NCI-H345 (cell line): ENCODE measurements around the gene SOX12.
A peak's percentile ranks its signal among the peaks of the same experiment; 100 is the strongest.

Experiments used
- DNase-seq: peaks from one replicate; lab custom pipeline; 2025; lab: John Stamatoyannopoulos, UW

The SOX12 gene

GRCh38 chr20:301886-302848 is 23.2 kb upstream of the SOX12 start:
- DNase-seq, result no peak

GRCh38 chr20:305745-306144 is 19.6 kb upstream of the SOX12 start:
- DNase-seq, result no peak

GRCh38 chr20:308427-309038 is 16.8 kb upstream of the SOX12 start:
- DNase-seq, result no peak

- no peak for DNase-seq
These were observed 16.0 kb upstream of the SOX12 start for GRCh38 chr20:309306-309840.

- DNase-seq, result peak; percentile 91
These were observed 15.3 kb upstream of the SOX12 start for GRCh38 chr20:309841-310644.

- no peak for DNase-seq
These were observed 14.7 kb upstream of the SOX12 start for GRCh38 chr20:310645-311044.

GRCh38 chr20:311609-312008 is 13.7 kb upstream of the SOX12 start:
- DNase-seq, result no peak

- DNase-seq, result no peak
These were observed 13.3 kb upstream of the SOX12 start for GRCh38 chr20:312067-312466.

- no peak for DNase-seq
These were observed 12.5 kb upstream of the SOX12 start for GRCh38 chr20:312866-313265.

- DNase-seq, result no peak
These were observed 11.9 kb upstream of the SOX12 start for GRCh38 chr20:313402-313801.

GRCh38 chr20:313948-314347 is 11.4 kb upstream of the SOX12 start:
- no peak for DNase-seq

GRCh38 chr20:316316-317068 is 8.9 kb upstream of the SOX12 start:
- DNase-seq, result no peak

- peak; percentile 97 for DNase-seq
These were observed 941 bp upstream of the SOX12 start for GRCh38 chr20:324177-325044.

GRCh38 chr20:325889-326644 is 715 bp downstream of the SOX12 start:
- peak; percentile 58 for DNase-seq

- DNase-seq, result no peak
These were observed 1.4 kb downstream of the SOX12 start for GRCh38 chr20:326645-327185.

- peak; percentile 98 for DNase-seq
These were observed 2.1 kb downstream of the SOX12 start for GRCh38 chr20:327186-328026.

- DNase-seq, result no peak
These were observed 2.9 kb downstream of the SOX12 start for GRCh38 chr20:328027-328974.
